ENCODE results near the gene FOXP1.
A peak's percentile ranks its signal among the peaks of the same experiment; 100 is the strongest.

FOXP1 gene

DNA sequence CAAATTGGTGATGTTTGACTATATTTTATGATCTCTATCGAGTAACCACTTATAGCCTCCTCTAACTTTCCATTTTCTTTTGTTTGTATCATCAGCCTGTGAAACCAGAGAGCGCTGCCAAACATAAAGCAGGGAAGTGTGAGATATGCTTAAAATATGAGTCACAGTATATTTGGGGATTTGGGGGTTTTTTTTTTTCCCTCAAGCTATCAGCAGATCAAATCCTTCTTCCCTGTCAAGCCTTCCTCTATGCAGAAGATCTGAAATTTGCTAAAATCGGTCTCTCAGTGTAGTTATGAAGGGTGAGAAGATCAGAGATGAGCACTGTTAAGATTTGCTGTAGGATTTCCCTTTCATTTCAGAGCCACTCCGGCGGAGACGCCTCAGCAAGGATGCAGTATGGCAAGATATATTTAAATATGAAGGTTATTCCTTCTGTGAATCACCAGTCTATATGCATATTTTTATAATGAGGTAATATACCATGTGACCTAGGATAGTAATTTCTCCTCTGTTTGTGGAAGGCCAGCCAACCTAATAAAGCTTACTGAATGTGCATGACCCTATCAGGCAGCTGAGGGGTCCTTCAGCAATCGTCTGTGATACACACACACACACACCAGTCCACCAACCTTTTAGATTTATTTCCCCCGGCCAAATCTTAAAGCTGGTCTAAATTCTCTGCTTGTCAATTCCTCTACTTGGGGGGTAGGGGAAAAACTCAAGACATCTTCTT lies 474.1 kb downstream of the FOXP1 start:
- DNase-seq, result no peak

DNA sequence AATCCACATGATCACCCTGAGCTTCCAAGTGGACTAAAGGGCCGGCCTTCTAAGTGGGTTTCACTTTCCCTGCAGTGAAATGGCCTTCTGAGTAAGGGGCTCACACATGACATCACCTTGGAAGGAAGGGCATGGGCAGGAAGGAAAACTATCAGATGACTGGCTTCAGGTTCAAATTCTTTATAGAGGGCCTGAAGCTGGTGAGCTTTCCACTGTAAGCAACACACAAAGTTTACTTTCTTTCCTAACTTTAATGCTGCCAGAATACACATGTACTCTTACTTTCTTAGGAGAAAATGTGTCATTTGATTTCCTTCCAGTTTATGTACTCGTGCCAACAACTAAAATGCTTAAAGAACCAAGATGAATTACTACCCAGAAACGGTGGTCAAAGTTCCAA lies 475.6 kb downstream of the FOXP1 start:
- no peak for DNase-seq

- DNase-seq, result no peak
Measured at GRCh38 chr3:71104976-71105375, 478.6 kb downstream of the FOXP1 start.

DNA sequence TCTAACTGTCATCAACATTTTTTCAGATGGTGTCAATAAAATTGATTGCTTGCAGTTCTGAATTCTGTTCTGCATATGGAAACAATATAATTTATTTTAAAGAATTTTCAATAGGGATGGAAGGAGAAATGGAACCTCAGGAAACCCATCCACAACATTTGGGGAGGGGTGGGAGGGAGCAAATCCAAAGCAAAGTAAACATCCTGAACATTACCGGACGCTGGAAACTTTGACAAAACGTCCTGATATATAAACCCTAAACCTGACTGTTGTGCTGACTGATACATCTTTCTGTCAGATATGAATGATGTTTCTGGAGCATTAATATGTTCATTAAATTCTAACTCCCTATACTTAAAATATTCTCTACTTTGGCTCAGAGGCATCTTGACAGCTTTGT lies 479.0 kb downstream of the FOXP1 start:
- no peak for DNase-seq

- no peak for DNase-seq
Measured at GRCh38 chr3:71104121-71104541, 479.4 kb downstream of the FOXP1 start.

GRCh38 chr3:71103430-71103921 lies 480.1 kb downstream of the FOXP1 start:
- DNase-seq, result no peak

GRCh38 chr3:71102111-71102983 lies 481.2 kb downstream of the FOXP1 start:
- no peak for DNase-seq

- no peak for DNase-seq
Measured at GRCh38 chr3:71101626-71102025, 481.9 kb downstream of the FOXP1 start.

DNA sequence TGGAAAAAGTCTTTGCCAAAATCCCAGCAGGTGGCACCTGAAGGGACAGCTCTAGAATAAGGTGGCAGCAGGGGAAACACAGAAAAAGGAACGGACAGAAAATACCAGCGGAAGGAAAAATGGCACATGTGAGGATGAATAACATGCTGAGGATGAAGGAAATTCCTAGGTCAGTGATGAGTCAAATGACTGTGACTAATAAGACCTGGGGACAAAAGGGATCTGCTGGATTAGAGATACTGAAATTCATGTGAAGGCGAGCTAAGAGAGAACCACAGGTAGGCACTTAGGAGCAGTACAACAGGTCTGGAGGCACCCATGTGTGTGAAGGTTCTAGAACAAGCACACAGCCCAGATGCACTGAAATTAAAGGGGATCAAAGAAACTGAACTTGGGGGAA lies 482.5 kb downstream of the FOXP1 start:
- no peak for DNase-seq

- no peak for DNase-seq
Measured at GRCh38 chr3:71099997-71100719, 483.4 kb downstream of the FOXP1 start.

DNA sequence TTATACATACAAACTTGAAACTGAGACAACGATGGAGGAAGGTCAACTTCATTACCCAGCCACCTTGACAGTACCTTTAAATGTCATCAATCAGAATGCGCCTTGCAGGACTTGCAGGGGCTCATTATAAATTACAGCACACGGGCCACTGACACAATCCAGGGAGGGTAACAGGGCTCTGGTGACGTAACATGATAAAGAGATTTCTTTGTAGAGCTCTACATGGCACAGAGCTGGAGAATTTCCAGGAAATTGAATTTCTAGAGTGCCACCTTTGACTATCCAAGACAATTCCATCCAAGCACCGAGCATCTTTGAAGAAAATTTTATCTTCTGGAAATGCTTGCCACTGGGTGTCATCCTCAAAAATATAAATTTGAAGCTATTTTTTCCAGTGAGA lies 486.0 kb downstream of the FOXP1 start:
- DNase-seq, result no peak

DNA sequence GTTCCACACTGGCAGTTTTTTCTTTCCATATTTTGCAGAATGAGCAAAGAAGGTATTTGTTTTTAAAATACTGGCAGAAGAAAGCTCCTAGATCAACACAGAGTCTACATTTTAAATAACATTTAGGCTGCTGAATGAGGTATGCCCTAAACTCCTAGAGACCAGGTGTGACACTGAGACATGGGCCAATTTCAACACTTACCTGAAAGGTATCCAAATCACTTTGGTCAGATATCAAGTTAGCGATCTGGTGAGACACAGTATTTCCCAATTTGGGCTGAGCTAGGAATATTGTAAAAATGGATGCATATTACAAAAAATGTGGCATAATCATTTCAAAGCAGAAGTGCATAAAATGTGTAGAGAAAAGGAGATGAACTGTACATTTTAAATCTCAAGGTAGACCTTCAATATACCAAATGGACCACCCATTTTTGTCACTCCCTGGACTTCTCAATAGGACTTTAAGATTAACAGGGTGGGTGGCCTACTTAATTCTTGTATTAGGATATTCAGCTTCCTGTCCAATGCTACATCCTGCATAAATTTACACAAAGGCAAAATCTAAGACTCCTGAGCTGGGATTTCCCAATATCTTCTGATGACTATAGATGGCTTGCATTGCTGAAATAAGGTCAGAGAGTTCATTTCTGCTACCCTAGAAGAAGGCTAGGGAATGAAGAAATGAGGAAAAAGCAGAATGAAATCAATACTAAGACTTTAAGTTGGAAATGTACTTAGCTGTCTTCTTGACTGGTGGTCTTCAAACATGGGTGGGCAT lies 487.8 kb downstream of the FOXP1 start:
- no peak for DNase-seq

DNA sequence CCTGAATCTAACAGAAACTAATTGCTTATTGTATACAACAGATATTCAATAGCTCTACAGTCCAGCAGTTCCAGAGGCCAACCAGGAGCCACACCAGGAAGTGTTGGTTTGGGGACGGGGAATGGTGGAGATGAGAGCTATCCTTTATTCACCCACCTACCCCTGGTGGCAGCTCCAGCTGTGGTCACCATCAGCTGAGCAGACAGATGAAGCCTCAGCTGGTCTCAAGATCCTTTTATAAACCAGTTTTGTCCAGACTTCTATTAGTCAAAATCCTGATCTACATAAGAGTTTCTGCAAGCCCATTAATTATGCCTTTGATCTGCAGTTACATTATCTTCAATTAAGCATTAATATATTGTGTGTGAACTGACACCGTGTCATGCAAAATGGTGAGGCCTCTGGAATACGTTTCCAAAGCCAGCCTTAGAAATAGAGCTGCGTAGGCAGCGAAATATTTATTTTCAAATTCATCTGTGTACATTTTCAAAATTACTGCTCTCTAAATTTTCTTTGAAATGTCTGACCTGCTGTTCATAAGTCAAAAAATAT lies 488.8 kb downstream of the FOXP1 start:
- no peak for DNase-seq

DNA sequence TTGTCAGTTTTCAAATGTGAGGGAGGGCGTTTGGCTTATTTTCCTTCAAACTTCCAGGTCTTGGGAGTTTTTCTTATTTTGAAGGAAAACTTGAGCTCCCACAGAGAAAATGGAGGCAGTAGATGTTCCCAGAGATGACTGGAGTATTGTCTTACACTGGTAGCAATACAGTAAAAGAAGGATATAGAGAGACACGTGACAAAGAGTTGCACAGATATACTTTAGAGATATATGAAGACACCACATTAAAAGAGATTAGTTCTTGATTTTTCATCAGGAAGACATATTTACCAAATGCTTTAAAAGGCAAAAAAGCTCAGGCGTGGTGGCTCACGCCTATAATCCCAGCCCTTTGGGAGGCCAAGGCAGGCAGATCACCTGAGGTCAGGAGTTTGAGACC lies 490.9 kb downstream of the FOXP1 start:
- DNase-seq, result no peak

GRCh38 chr3:71090207-71090606 lies 493.3 kb downstream of the FOXP1 start:
- no peak for DNase-seq

GRCh38 chr3:71089271-71089847 lies 494.2 kb downstream of the FOXP1 start:
- DNase-seq, result no peak

GRCh38 chr3:71088742-71089141 lies 494.8 kb downstream of the FOXP1 start:
- no peak for DNase-seq

GRCh38 chr3:71088019-71088708 lies 495.4 kb downstream of the FOXP1 start:
- DNase-seq, result peak; percentile 37

DNA sequence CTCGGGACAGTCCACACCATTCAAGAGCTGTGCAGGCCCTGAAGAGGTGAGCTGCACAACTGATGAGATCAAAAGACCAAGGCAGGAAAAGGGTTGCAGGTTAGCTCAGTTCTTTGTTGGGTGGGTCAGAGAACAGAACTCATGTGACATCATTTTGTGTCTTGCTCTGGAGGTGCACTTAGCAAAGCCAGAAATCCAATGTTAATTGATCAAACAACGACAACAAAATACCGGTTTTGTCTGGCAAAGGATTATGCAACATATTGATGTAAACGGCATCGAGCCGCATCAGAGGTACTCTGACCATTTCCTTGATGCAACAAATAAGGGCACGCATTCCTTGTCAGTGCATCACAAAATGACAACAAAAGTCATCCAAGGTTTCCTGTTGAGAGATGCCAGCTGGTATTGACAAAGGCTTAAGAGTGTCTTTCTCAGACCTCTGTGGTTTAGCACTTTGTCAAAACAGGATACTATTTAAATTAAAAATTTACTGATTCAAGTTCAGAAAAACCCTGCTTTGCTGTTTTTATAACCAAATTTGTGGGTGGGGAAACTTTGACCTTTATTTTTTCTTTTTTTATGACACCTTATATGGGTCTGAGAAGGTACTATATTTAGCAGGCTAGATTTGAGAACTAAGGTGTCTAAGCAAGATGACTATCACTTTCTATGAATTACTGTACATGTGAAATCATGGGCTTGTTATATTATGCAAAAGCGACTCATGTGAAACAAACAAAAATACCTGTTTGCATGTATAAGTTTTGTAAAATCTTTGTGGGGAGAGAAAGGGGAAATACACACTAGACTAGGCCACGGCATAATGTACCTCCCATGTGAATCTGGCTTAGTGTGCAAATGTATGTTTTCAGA lies 496.1 kb downstream of the FOXP1 start:
- peak; percentile 49 for DNase-seq

- no peak for DNase-seq
Measured at GRCh38 chr3:71086777-71087142, 496.8 kb downstream of the FOXP1 start.
